Retinal pigment epithelial cell (primary cell): ENCODE measurements around the gene C10orf53.

ENCODE experiments used
- DNase-seq: peaks from one replicate; pipeline ENCODE4 v3.0.0-alpha.2; 2010; ENCODE audit warnings: low read depth
- H3K4me3 ChIP-seq: 2 replicates; pipeline ENCODE4 v1.5.1; 2011; ENCODE audit warnings: mild to moderate bottlenecking, low read length, control low read depth, moderate library complexity
- CTCF ChIP-seq: conservative IDR thresholded peaks from 2 replicates; pipeline ENCODE4 v1.5.1; 2011; ENCODE audit warnings: low read depth, low read length, control low read depth, inconsistent platforms

Gene C10orf53

GRCh38 chr10:49733866-49734265 lies 54.4 kb downstream of the C10orf53 start:
- no peak for TF ChIP-seq CTCF
- no peak for DNase-seq
- H3K4me3 ChIP-seq: no peak overlapping the region

- H3K4me3 ChIP-seq: no peak overlapping the region
- no peak for TF ChIP-seq CTCF
- DNase-seq: no peak
Observed at GRCh38 chr10:49734676-49735075, 55.2 kb downstream of the C10orf53 start.

- TF ChIP-seq CTCF: no peak
- H3K4me3 ChIP-seq: no peak overlapping the region
- DNase-seq: no peak
Observed at GRCh38 chr10:49735161-49735560, 55.7 kb downstream of the C10orf53 start.

- TF ChIP-seq CTCF: no peak
- no peak for DNase-seq
- no peak overlapping the region for H3K4me3 ChIP-seq
Observed at GRCh38 chr10:49735848-49736563, 56.6 kb downstream of the C10orf53 start.

- no peak for TF ChIP-seq CTCF
- no peak overlapping the region for H3K4me3 ChIP-seq
- no peak for DNase-seq
Observed at GRCh38 chr10:49736564-49737113, 57.2 kb downstream of the C10orf53 start.

- TF ChIP-seq CTCF: no peak
- DNase-seq: no peak
- H3K4me3 ChIP-seq: no peak overlapping the region
Observed at GRCh38 chr10:49737474-49738201, 58.2 kb downstream of the C10orf53 start.
